ENCODE measurements around the gene SUSD1. TPM values are rescaled to one million over a fixed set of nuclear protein-coding genes. Genes with fewer than 3 reads are reported as not detected.
A peak's percentile ranks its signal among the peaks of the same experiment; 100 is the strongest.

Gene SUSD1
- total and polyA plus RNA-seq, 2 of the 13 experiments (the other 11 are each of a cell fraction or from before 2014, with no cell fraction given): 25.9 to 32.3 TPM

DNA sequence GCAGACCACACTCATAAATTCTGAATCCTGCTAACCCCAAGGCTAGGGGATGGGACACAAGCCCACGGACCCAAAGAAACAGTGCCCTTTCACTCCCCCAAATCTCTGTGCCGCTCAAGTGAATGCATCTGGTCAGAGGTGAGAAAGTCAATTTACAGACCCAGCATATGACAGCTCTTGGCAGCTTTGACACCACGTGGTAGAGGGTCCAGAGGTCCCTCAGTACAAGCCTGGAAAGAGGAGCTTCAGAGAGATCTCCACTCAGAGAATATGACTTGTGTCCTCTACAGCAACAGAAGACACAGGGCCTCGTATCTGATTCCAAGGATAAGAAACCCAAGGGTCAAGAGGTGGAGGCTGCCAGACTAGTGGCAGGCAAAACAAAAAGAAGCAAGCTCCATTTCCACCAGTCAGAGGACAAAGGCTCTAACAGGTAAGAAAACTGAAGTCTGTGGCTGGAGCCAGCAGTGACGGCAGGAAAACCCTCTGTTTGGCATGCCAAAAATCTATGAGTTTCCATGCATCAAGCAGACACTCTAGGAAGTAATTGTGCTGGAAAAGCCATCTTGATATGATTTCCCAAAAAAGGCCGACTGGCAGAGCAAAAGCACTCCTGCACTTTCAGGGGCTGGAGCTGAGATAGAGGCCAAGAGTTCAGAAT, 139.8 kb downstream of the SUSD1 start:
- TF ChIP-seq HHEX (CRISPR knock-in tag; IDR thresholded peaks at IDR 0.05): 0 out of 2 replicates have a peak, but pooled peaks have one; percentile 36
- TF ChIP-seq, protein P1, sequence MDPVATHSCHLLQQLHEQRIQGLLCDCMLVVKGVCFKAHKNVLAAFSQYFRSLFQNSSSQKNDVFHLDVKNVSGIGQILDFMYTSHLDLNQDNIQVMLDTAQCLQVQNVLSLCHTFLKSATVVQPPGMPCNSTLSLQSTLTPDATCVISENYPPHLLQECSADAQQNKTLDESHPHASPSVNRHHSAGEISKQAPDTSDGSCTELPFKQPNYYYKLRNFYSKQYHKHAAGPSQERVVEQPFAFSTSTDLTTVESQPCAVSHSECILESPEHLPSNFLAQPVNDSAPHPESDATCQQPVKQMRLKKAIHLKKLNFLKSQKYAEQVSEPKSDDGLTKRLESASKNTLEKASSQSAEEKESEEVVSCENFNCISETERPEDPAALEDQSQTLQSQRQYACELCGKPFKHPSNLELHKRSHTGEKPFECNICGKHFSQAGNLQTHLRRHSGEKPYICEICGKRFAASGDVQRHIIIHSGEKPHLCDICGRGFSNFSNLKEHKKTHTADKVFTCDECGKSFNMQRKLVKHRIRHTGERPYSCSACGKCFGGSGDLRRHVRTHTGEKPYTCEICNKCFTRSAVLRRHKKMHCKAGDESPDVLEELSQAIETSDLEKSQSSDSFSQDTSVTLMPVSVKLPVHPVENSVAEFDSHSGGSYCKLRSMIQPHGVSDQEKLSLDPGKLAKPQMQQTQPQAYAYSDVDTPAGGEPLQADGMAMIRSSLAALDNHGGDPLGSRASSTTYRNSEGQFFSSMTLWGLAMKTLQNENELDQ (CRISPR knock-in tag; IDR thresholded peaks at IDR 0.05; ENCODE audit: borderline replicate concordance): no peak
- ChIA-PET POLR2A (no interaction called here), CTCF (ENCODE audit: low intra/inter-chr PET ratio, low total read pairs) (no interaction called here)
- no peak overlapping the region for H3K27ac ChIP-seq (ENCODE audit: extremely low read length, insufficient read depth, low read length)
- in situ Hi-C loops (cut with HindIII; ENCODE audit: extremely low pct_ligation_motif_present, low pct_unique_long_range_greater_than_20kb) (no loop called here), intact Hi-C loops (cut with micrococcal nuclease; ENCODE audit: unreplicated experiment) (no loop called here)
- peaks cover 1 to 13% of the 10 kb centered on the region in 2 experiments; a peak in 2 of 5 replicates for H3K36me3 ChIP-seq (replicated peaks in 1 of 2; ENCODE audit: control insufficient read depth in 1 of 2, insufficient read depth in 2 of 2, low read length in 2 of 2)
- no peak overlapping the region for H3K9ac ChIP-seq (ENCODE audit: insufficient read depth, low read depth, low read length)
- no peaks in the 10 kb centered on the region for H3K27me3 ChIP-seq (ENCODE audit: control insufficient read depth in 1 of 2, insufficient read depth in 2 of 2, low read length in 2 of 2)
- FAIRE-seq: no peak
- H3K4me1 ChIP-seq (ENCODE audit: insufficient read depth, low read length): peaks cover 16% of the 10 kb centered on the region
- no peak for DNase-seq (ENCODE audit: low spot score)
- H2AFZ ChIP-seq (ENCODE audit: low read length): no peak overlapping the region
- no peaks in the 10 kb centered on the region for H4K20me1 ChIP-seq (ENCODE audit: insufficient read depth, low read length)
- no peak overlapping the region for H3K4me3 ChIP-seq (replicated peaks in 1 of 3; ENCODE audit: insufficient read depth in 1 of 3, low read depth in 2 of 3, low read length in 3 of 3)
- ATAC-seq: peak; percentile 19; the same call in 1 of the 3 replicates
- no TSS peak for BruUV-seq (replicated peaks)
- no peaks in the 10 kb centered on the region for H3K79me2 ChIP-seq (ENCODE audit: insufficient read depth, low read length)
- WGBS (ENCODE audit: low lambda C conversion rate): 84% methylated on average over 6 of the region's 6 CpGs
- H3K9me3 ChIP-seq (ENCODE audit: low read length): no peaks in the 10 kb centered on the region
- H3K4me2 ChIP-seq (ENCODE audit: low read depth, low read length): no peak overlapping the region

DNA sequence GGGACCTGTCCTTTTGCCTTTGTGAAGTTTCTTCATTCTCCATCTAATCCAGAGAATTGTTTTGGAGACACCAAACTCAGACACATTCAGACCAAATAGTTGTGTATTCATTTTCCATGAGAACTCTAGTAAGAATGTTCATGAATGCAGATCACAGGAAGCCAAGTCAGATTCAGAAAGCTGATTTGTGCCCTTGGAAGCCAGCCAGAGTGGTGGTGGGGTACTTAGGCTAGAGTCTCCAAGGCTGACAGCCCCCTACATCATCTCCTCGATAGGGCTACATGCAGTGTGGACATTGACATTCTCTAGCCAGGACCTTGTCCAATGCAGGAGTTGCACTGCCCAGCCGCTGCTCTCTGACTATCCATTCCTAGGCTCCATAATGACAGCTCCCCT, 140.9 kb downstream of the SUSD1 start:
- no peaks in the 10 kb centered on the region for H3K9me3 ChIP-seq (ENCODE audit: low read length)
- peaks cover 24% of the 10 kb centered on the region for H3K4me1 ChIP-seq (ENCODE audit: insufficient read depth, low read length)
- H3K36me3 ChIP-seq (replicated peaks in 1 of 2; ENCODE audit: control insufficient read depth in 1 of 2, insufficient read depth in 2 of 2, low read length in 2 of 2): peaks cover 1 to 7% of the 10 kb centered on the region in 2 experiments; a peak in 2 of 5 replicates
- no peak overlapping the region for H2AFZ ChIP-seq (ENCODE audit: low read length)
- no peak overlapping the region for H3K4me3 ChIP-seq (replicated peaks in 1 of 3; ENCODE audit: insufficient read depth in 1 of 3, low read depth in 2 of 3, low read length in 3 of 3)
- no peak overlapping the region for H3K27ac ChIP-seq (ENCODE audit: extremely low read length, insufficient read depth, low read length)
- H4K20me1 ChIP-seq (ENCODE audit: insufficient read depth, low read length): no peaks in the 10 kb centered on the region
- H3K79me2 ChIP-seq (ENCODE audit: insufficient read depth, low read length): no peaks in the 10 kb centered on the region
- intact Hi-C loops (cut with micrococcal nuclease; ENCODE audit: unreplicated experiment): no loop called here
- BruUV-seq (replicated peaks): no TSS peak
- no peaks in the 10 kb centered on the region for H3K27me3 ChIP-seq (ENCODE audit: control insufficient read depth in 1 of 2, insufficient read depth in 2 of 2, low read length in 2 of 2)
- ChIA-PET POLR2A (no interaction called here), CTCF (ENCODE audit: low intra/inter-chr PET ratio, low total read pairs) (no interaction called here)
- DNase-seq (ENCODE audit: low spot score) (no peak), FAIRE-seq (no peak), ATAC-seq (peak; percentile 40)
- no peak overlapping the region for H3K4me2 ChIP-seq (ENCODE audit: low read depth, low read length)
- TF ChIP-seq POLR2A (IDR thresholded peaks at IDR 0.05; ENCODE audit: insufficient read depth in 1 of 2, low read depth in 2 of 2, low read length in 2 of 2) (no peak), NR2C2 (CRISPR knock-in tag; IDR thresholded peaks at IDR 0.05; ENCODE audit: borderline replicate concordance) (no peak), ZNF775 (CRISPR knock-in tag; IDR thresholded peaks at IDR 0.05; ENCODE audit: borderline replicate concordance) (no peak), ZNF552 (CRISPR knock-in tag; IDR thresholded peaks at IDR 0.05; ENCODE audit: borderline replicate concordance) (no peak), LCORL (IDR thresholded peaks at IDR 0.05) (no peak), LCORL (CRISPR knock-in tag; IDR thresholded peaks at IDR 0.05) (no peak), MED1 (CRISPR knock-in tag; IDR thresholded peaks at IDR 0.05) (no peak)
- TF ChIP-seq, protein P2, sequence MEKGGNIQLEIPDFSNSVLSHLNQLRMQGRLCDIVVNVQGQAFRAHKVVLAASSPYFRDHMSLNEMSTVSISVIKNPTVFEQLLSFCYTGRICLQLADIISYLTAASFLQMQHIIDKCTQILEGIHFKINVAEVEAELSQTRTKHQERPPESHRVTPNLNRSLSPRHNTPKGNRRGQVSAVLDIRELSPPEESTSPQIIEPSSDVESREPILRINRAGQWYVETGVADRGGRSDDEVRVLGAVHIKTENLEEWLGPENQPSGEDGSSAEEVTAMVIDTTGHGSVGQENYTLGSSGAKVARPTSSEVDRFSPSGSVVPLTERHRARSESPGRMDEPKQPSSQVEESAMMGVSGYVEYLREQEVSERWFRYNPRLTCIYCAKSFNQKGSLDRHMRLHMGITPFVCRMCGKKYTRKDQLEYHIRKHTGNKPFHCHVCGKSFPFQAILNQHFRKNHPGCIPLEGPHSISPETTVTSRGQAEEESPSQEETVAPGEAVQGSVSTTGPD (CRISPR knock-in tag; IDR thresholded peaks at IDR 0.05): no peak
- 70% methylated on average over 2 of the region's 2 CpGs for WGBS (ENCODE audit: low lambda C conversion rate)
- in situ Hi-C loops (cut with HindIII; ENCODE audit: extremely low pct_ligation_motif_present, low pct_unique_long_range_greater_than_20kb): no loop called here
- H3K9ac ChIP-seq (ENCODE audit: insufficient read depth, low read depth, low read length): no peak overlapping the region

Data from HepG2 (cell line).